HepG2 (cell line): ENCODE measurements around the gene CHKB. TPM values are rescaled to one million over a fixed set of nuclear protein-coding genes. Genes with fewer than 3 reads are reported as not detected.

Source experiments
- ATAC-seq: fragments of 200-7000 bp; cut with Tn5 transposase; 3 replicates; pipeline ENCODE4 v1.9.1; 2020; ENCODE audit warnings: mild to moderate bottlenecking, moderate library complexity
- BruUV-seq: library from RNA; stranded (reverse); fragments of 400-500 nt; replicated peaks from 2 replicates; lab custom pipeline; 2021; lab: Mats Ljungman, UMichigan
- CTCF ChIA-PET: fragments of 300-600 bp; formaldehyde crosslinking; extraction: SDS; loops from one replicate; lab custom pipeline; 2021; ENCODE audit warnings: low total read pairs, inconsistent platforms, low intra/inter-chr PET ratio; lab: Yijun Ruan, JAX
- POLR2A ChIA-PET: fragments of 350-600 bp; sonication (Branson Sonifier 250); formaldehyde crosslinking; loops from one replicate; lab custom pipeline; 2020; ENCODE audit warnings: antibody characterized with exemption, inconsistent platforms; lab: Yijun Ruan, JAX
- DNase-seq: peaks from one replicate; pipeline ENCODE4 v3.0.0-alpha.2; 2015; ENCODE audit warnings: low spot score
- FAIRE-seq: peaks from 3 replicates; lab custom pipeline; 2011; peaks lifted over from hg19 to GRCh38; lab: Jason Lieb, UNC
- H2AFZ ChIP-seq: one replicate; pipeline ENCODE4 v1.6.1; 2011; ENCODE audit warnings: low read length, inconsistent platforms
- H3K27ac ChIP-seq: fragments of 300-600 bp; 3 replicates; pipeline ENCODE4 v1.8.0; 2011; ENCODE audit warnings: mixed run types, mild to moderate bottlenecking, mixed read lengths, low read length, inconsistent platforms; ENCODE audit not compliant: insufficient read depth; ENCODE audit errors: extremely low read length
- H3K27me3 ChIP-seq, 2 experiments: fragments of 200-600 bp in 1 of 2; 2 replicates in 1 of 2; 3 replicates in 1 of 2; pipeline versions ENCODE4 v1.6.0 to v1.8.0; 2011; ENCODE audit warnings: low read length in 2 of 2, mild to moderate bottlenecking in 2 of 2, moderate library complexity in 2 of 2, inconsistent platforms in 1 of 2; ENCODE audit not compliant: insufficient read depth in 2 of 2, control insufficient read depth in 1 of 2
- H3K36me3 ChIP-seq, 2 experiments: fragments of 200-600 bp in 1 of 2; replicated peaks in 1 of 2; 2 replicates in 1 of 2; 3 replicates in 1 of 2; pipeline versions ENCODE4 v1.5.1 to v1.8.0; 2011; ENCODE audit warnings: low read length in 2 of 2, inconsistent platforms in 1 of 2; ENCODE audit not compliant: insufficient read depth in 2 of 2, control insufficient read depth in 1 of 2
- H3K4me1 ChIP-seq: 2 replicates; pipeline ENCODE4 v1.5.1; 2012; ENCODE audit warnings: low read length, inconsistent platforms; ENCODE audit not compliant: insufficient read depth
- H3K4me2 ChIP-seq: 2 replicates; pipeline ENCODE4 v1.6.0; 2011; ENCODE audit warnings: low read depth, low read length, inconsistent platforms
- H3K4me3 ChIP-seq, 3 experiments: fragments of 200-600 bp in 1 of 3; sonication (generic), shearing (Covaris generic) in 1 of 3; replicated peaks in 1 of 3; 2 replicates each; pipeline ENCODE4 v1.5.1; 2011 to 2016; ENCODE audit warnings: low read length in 3 of 3, inconsistent platforms in 2 of 3, low read depth in 2 of 3, mild to moderate bottlenecking in 2 of 3, control low read depth in 1 of 3, mixed read lengths in 1 of 3; ENCODE audit not compliant: insufficient read depth in 1 of 3
- H3K79me2 ChIP-seq: one replicate; pipeline ENCODE4 v1.6.1; 2011; ENCODE audit warnings: low read length, inconsistent platforms; ENCODE audit not compliant: insufficient read depth
- H3K9ac ChIP-seq: 2 replicates; pipeline ENCODE4 v1.6.0; 2011; ENCODE audit warnings: mild to moderate bottlenecking, low read depth, low read length, inconsistent platforms; ENCODE audit not compliant: insufficient read depth
- H3K9me3 ChIP-seq: 2 replicates; pipeline ENCODE4 v1.5.1; 2012; ENCODE audit warnings: mild to moderate bottlenecking, low read length
- H4K20me1 ChIP-seq: 2 replicates; pipeline ENCODE4 v1.6.0; 2011; ENCODE audit warnings: inconsistent platforms, mild to moderate bottlenecking, low read length, moderate library complexity; ENCODE audit not compliant: insufficient read depth
- GABPA ChIP-seq, 2 experiments: IDR thresholded peaks; 2 replicates each; pipeline ENCODE4 v1.6.1; 2011 to 2016; ENCODE audit warnings: low read depth in 2 of 2, low read length in 1 of 2, missing biosample characterization in 1 of 2, missing genetic modification characterization in 1 of 2
- GTF3A ChIP-seq: sonication (generic); formaldehyde crosslinking; conservative IDR thresholded peaks from 2 replicates; pipeline ENCODE4 v1.4.0; 2020; ENCODE audit warnings: mild to moderate bottlenecking, missing genetic modification reagents
- HNRNPK ChIP-seq: fragments of 200-400 bp; formaldehyde crosslinking; IDR thresholded peaks from 2 replicates; pipeline ENCODE4 v1.6.1; 2018; ENCODE audit warnings: low read length, low read depth, moderate library complexity, mild to moderate bottlenecking; ENCODE audit not compliant: poor library complexity, severe bottlenecking
- RAD21 ChIP-seq: fragments of 450-650 bp; formaldehyde crosslinking; IDR thresholded peaks from 2 replicates; pipeline ENCODE4 v1.5.0; 2020; ENCODE audit warnings: mild to moderate bottlenecking
- ZNF687 ChIP-seq: sonication (generic); formaldehyde crosslinking; IDR thresholded peaks from 2 replicates; pipeline ENCODE4 v1.5.1; 2020; ENCODE audit warnings: mild to moderate bottlenecking, missing genetic modification reagents, moderate library complexity
- WGBS: methylation state at CpG from one replicate; pipeline ENCODE4 v1.1.6; 2017; ENCODE audit warnings: low lambda C conversion rate; 5-methylcytosine and 5-hydroxymethylcytosine counted together
- in situ Hi-C: cut with HindIII; loops from 2 replicates; pipeline ENCODE4 v1.10.0; 2017; ENCODE audit warnings: low pct_unique_long_range_greater_than_20kb; ENCODE audit not compliant: extremely low pct_ligation_motif_present
- intact Hi-C: fragments of 100-400 bp; cut with micrococcal nuclease; formaldehyde crosslinking; loops from one replicate; pipeline ENCODE4 v1.10.0; 2022; ENCODE audit not compliant: unreplicated experiment
- polyA plus RNA-seq, 8 experiments: library from polyadenylated mRNA; depleted of rRNA in 3 of 8; stranded (reverse) in 7 of 8; unstranded in 1 of 8; fragments of >200 nt; fragmentation: Illumina TruSeq in 4 of 8; extraction: Trizol in 4 of 8; gene quantifications; 2 replicates each; pipeline versions ENCODE4 v1.2.1 to v1.2.3, GENCODE V29; 2011 to 2016; ENCODE audit warnings: low read depth in 4 of 8, missing spikeins in 1 of 8, mixed read lengths in 1 of 8; ENCODE audit not compliant: insufficient read depth in 1 of 8
- total RNA-seq, 5 experiments: library from RNA; depleted of rRNA; stranded (reverse); fragments of >200 nt; fragmentation: Illumina TruSeq; extraction: Trizol; gene quantifications; 2 replicates each; pipeline ENCODE4 v1.2.3, GENCODE V29; 2016; ENCODE audit warnings: low read depth in 1 of 5
- TF ChIP-seq, protein P1 (sequence below): sonication (generic); formaldehyde crosslinking; IDR thresholded peaks from 2 replicates; pipeline ENCODE4 v1.4.0; 2020; ENCODE audit warnings: mild to moderate bottlenecking, missing genetic modification reagents
- TF ChIP-seq, protein P2 (sequence below): sonication (generic); formaldehyde crosslinking; IDR thresholded peaks from 2 replicates; pipeline ENCODE4 v1.5.0; 2020; ENCODE audit warnings: missing genetic modification reagents

The CHKB gene
- total and polyA plus RNA-seq, 2 of the 13 experiments (the other 11 are each of a cell fraction or from before 2014, with no cell fraction given): 24.5 to 42.7 TPM

- no peak overlapping the region for H2AFZ ChIP-seq
- TF ChIP-seq RAD21 (no peak), ZNF687 (CRISPR knock-in tag) (peak; percentile 16; the same call in 1 of the 2 replicates), GTF3A (no peak), HNRNPK (peak; percentile 42), GABPA (IDR thresholded peaks at IDR 0.05; ENCODE audit: low read depth, low read length) (no peak), GABPA (CRISPR knock-in tag; IDR thresholded peaks at IDR 0.05; ENCODE audit: low read depth) (no peak)
- TF ChIP-seq, protein P1, sequence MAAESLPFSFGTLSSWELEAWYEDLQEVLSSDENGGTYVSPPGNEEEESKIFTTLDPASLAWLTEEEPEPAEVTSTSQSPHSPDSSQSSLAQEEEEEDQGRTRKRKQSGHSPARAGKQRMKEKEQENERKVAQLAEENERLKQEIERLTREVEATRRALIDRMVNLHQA (CRISPR knock-in tag): no peak
- TF ChIP-seq, protein P2, sequence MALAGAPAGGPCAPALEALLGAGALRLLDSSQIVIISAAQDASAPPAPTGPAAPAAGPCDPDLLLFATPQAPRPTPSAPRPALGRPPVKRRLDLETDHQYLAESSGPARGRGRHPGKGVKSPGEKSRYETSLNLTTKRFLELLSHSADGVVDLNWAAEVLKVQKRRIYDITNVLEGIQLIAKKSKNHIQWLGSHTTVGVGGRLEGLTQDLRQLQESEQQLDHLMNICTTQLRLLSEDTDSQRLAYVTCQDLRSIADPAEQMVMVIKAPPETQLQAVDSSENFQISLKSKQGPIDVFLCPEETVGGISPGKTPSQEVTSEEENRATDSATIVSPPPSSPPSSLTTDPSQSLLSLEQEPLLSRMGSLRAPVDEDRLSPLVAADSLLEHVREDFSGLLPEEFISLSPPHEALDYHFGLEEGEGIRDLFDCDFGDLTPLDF (CRISPR knock-in tag): no peak
- DNase-seq (no peak), ATAC-seq (peak; percentile 12), FAIRE-seq (no peak)
- no peaks in the 10 kb centered on the region for H4K20me1 ChIP-seq
- peaks cover 3 to 30% of the 10 kb centered on the region in 2 experiments for H3K27me3 ChIP-seq
- ChIA-PET POLR2A (interaction anchor here (0.9 to 4.2 kb wide), 7 partner anchors 8 to 40 kb away, joined by 3 to 34 read pairs (median 4); partner anchors contain the start of genes LMF2, NCAPH2, SCO2 and SYCE3), CTCF (no interaction called here)
- no peak overlapping the region for H3K9ac ChIP-seq
- H3K4me3 ChIP-seq: peak overlapping the region in 2 of 3 experiments; percentile 16 to 48; a peak in 2 of 6 replicates
- no peaks in the 10 kb centered on the region for H3K79me2 ChIP-seq
- peak overlapping the region; percentile 36; the same call in 1 of the 2 replicates for H3K4me2 ChIP-seq
- H3K36me3 ChIP-seq: no peaks in the 10 kb centered on the region
- peaks cover 22% of the 10 kb centered on the region for H3K4me1 ChIP-seq
- intact Hi-C loops: no loop called here
- 33% methylated on average over 9 of the region's 35 CpGs for WGBS
- BruUV-seq: no TSS peak
- no peak overlapping the region for H3K27ac ChIP-seq
- in situ Hi-C loops: no loop called here
- no peaks in the 10 kb centered on the region for H3K9me3 ChIP-seq
Measured at GRCh38 chr22:50547263-50547985, 35.2 kb downstream of the CHKB start.
